Measurements from ENCODE around the gene AP4E1.

AP4E1 gene

DNA sequence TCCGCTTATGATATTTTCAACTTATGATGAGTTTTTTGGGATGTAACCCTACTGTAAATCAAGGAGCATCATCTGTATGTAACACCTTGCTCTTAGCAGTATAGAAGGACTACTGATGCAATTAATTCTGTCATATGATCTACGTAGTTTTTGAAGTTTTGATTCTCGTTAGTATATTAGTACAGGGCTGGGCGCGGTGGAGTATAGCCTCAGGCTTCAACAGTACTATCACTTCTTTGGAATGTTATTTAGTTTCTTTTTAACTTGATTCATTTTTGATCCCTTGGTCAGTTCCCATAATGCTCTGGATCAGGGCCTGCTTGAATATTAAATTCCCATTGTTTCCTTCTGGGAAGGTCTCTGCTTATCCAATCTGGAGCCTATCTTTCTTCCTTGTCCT lies 23.9 kb upstream of the AP4E1 start:
- H3K27ac ChIP-seq (ENCODE audit: low read length) = no peak overlapping the region
- H3K27me3 ChIP-seq (replicated peaks; ENCODE audit: insufficient read depth, low read length) = no peaks in the 10 kb centered on the region
- TF ChIP-seq, protein P1, sequence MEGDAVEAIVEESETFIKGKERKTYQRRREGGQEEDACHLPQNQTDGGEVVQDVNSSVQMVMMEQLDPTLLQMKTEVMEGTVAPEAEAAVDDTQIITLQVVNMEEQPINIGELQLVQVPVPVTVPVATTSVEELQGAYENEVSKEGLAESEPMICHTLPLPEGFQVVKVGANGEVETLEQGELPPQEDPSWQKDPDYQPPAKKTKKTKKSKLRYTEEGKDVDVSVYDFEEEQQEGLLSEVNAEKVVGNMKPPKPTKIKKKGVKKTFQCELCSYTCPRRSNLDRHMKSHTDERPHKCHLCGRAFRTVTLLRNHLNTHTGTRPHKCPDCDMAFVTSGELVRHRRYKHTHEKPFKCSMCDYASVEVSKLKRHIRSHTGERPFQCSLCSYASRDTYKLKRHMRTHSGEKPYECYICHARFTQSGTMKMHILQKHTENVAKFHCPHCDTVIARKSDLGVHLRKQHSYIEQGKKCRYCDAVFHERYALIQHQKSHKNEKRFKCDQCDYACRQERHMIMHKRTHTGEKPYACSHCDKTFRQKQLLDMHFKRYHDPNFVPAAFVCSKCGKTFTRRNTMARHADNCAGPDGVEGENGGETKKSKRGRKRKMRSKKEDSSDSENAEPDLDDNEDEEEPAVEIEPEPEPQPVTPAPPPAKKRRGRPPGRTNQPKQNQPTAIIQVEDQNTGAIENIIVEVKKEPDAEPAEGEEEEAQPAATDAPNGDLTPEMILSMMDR (IDR thresholded peaks at IDR 0.05; ENCODE audit: low read length) = no peak
- no peak for TF ChIP-seq EZH2 (optimal IDR thresholded peaks at IDR 0.05; ENCODE audit: low read depth, low read length)
- no peak for DNase-seq
- H3K9me3 ChIP-seq (replicated peaks; ENCODE audit: insufficient read depth, low read length) = no peaks in the 10 kb centered on the region
- H3K4me2 ChIP-seq (ENCODE audit: low read depth, low read length) = peak overlapping the region; percentile 28; the same call in 1 of the 2 replicates
- H3K9ac ChIP-seq (ENCODE audit: low read length) = no peak overlapping the region
- H3K79me2 ChIP-seq (ENCODE audit: low read length) = no peaks in the 10 kb centered on the region
- no peaks in the 10 kb centered on the region for H3K9me2 ChIP-seq (replicated peaks; ENCODE audit: insufficient read depth, low read length)
- H3K4me3 ChIP-seq (ENCODE audit: low read length) = no peak overlapping the region
- no peaks in the 10 kb centered on the region for H4K20me1 ChIP-seq (ENCODE audit: insufficient read depth, low read length)
- H3F3A ChIP-seq (ENCODE audit: insufficient read depth, low read length) = peaks cover 13% of the 10 kb centered on the region
- peaks cover 33% of the 10 kb centered on the region for H3K4me1 ChIP-seq (ENCODE audit: low read length)
- no peaks in the 10 kb centered on the region for H3K36me3 ChIP-seq (replicated peaks; ENCODE audit: insufficient read depth, low read length)
- H2AFZ ChIP-seq (ENCODE audit: low read length) = no peak overlapping the region

DNA sequence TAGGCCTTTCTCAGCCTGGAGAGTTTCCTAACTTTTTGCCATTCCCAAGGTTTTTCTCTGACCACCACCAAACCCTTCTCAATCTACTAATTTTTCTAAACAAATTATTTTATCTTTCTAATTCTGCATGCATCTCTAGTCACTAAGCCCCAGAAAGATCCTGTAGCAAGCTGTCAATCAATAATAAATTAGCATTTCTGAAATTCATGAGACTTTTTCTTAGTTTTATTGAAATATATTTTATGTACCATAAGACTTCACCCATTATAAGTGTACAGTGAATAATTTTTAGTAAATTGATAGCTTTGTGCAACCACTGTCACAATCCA lies 22.4 kb upstream of the AP4E1 start:
- H3F3A ChIP-seq (ENCODE audit: insufficient read depth, low read length) = peaks cover under 1% of the 10 kb centered on the region; the same call in 1 of the 2 replicates
- H2AFZ ChIP-seq (ENCODE audit: low read length) = no peak overlapping the region
- DNase-seq = no peak
- H3K9ac ChIP-seq (ENCODE audit: low read length) = no peak overlapping the region
- no peaks in the 10 kb centered on the region for H3K36me3 ChIP-seq (replicated peaks; ENCODE audit: insufficient read depth, low read length)
- H3K4me3 ChIP-seq (ENCODE audit: low read length) = no peak overlapping the region
- H3K27ac ChIP-seq (ENCODE audit: low read length) = no peak overlapping the region
- no peak overlapping the region for H3K4me2 ChIP-seq (ENCODE audit: low read depth, low read length)
- no peaks in the 10 kb centered on the region for H3K9me2 ChIP-seq (replicated peaks; ENCODE audit: insufficient read depth, low read length)
- TF ChIP-seq EZH2 (optimal IDR thresholded peaks at IDR 0.05; ENCODE audit: low read depth, low read length) (no peak), EZH2phosphoT487 (IDR thresholded peaks at IDR 0.05; ENCODE audit: low read length) (no peak)
- TF ChIP-seq, protein P1 (IDR thresholded peaks at IDR 0.05; ENCODE audit: low read length) = no peak
- no peaks in the 10 kb centered on the region for H3K79me2 ChIP-seq (ENCODE audit: low read length)
- peaks cover 22% of the 10 kb centered on the region for H3K4me1 ChIP-seq (ENCODE audit: low read length)
- no peaks in the 10 kb centered on the region for H4K20me1 ChIP-seq (ENCODE audit: insufficient read depth, low read length)
- H3K27me3 ChIP-seq (replicated peaks; ENCODE audit: insufficient read depth, low read length) = no peaks in the 10 kb centered on the region
- H3K9me3 ChIP-seq (replicated peaks; ENCODE audit: insufficient read depth, low read length) = no peaks in the 10 kb centered on the region

DNA sequence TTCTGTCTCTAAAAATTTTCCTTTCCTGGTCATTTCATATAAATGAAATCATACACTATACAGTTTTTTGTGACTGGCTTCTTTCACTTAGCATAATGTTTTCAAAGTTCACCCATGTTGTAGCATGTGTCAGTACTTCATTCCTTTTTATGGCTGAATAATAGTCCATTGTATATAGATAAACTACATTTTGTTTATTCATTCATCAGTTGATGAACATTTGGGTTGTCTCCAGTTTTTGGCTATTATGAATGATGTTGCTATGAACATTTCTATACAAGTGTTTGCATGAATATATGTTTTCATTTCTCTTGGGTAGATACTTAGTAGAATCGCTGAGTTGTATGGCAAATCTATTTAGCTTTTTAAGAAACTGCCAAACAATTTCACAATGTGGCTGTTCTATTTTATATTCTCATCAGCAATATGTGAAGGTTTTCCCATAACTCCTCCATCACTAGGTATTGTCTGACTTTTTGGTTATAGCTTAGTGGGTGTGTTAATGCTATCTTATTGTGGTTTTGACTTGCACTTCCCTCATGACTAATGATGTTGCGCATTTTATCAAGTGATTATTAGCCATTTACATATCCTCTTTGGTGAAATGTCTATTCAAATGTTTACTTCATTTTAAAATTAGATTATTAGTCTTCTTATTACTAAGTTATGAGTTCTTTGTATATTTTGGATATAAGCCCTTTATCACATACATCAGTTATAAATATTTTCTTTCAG lies 21.7 kb upstream of the AP4E1 start:
- Histone ChIP-seq H3K36me3 (replicated peaks; ENCODE audit: insufficient read depth, low read length) (no peaks in the 10 kb centered on the region), H3K9me3 (replicated peaks; ENCODE audit: insufficient read depth, low read length) (no peaks in the 10 kb centered on the region), H3K79me2 (ENCODE audit: low read length) (no peaks in the 10 kb centered on the region), H3K9ac (ENCODE audit: low read length) (no peak overlapping the region), H4K20me1 (ENCODE audit: insufficient read depth, low read length) (no peaks in the 10 kb centered on the region), H2AFZ (ENCODE audit: low read length) (no peak overlapping the region), H3K4me2 (ENCODE audit: low read depth, low read length) (no peak overlapping the region), H3K27me3 (replicated peaks; ENCODE audit: insufficient read depth, low read length) (no peaks in the 10 kb centered on the region), H3K27ac (ENCODE audit: low read length) (no peak overlapping the region), H3K4me1 (ENCODE audit: low read length) (peaks cover 18% of the 10 kb centered on the region), H3K4me3 (ENCODE audit: low read length) (no peak overlapping the region), H3K9me2 (replicated peaks; ENCODE audit: insufficient read depth, low read length) (no peaks in the 10 kb centered on the region), H3F3A (ENCODE audit: insufficient read depth, low read length) (no peaks in the 10 kb centered on the region)
- DNase-seq = no peak
- no peak for TF ChIP-seq EZH2phosphoT487 (IDR thresholded peaks at IDR 0.05; ENCODE audit: low read length)
- TF ChIP-seq, protein P1 (IDR thresholded peaks at IDR 0.05; ENCODE audit: low read length) = no peak
- TF ChIP-seq EZH2 (optimal IDR thresholded peaks at IDR 0.05; ENCODE audit: low read depth, low read length) = no peak

Measured in MM.1S (cell line).